ENCODE measurements around the gene KRT74.

- no peak for TF ChIP-seq EZH2phosphoT487 (IDR thresholded peaks at IDR 0.05; ENCODE audit: insufficient read depth, low read depth)
- no peak for TF ChIP-seq EZH2 (IDR thresholded peaks at IDR 0.05; ENCODE audit: insufficient read depth, poor library complexity, severe bottlenecking)
These were observed 47.1 kb downstream of the KRT74 start for GRCh38 chr12:52526511-52526951.
